KMS-11 (cell line): Measurements from ENCODE around the gene SCLY.

Experiments
- H2AFZ ChIP-seq: fragments of 200-600 bp; sonication (generic); 2 replicates; pipeline ENCODE4 v1.6.1; 2016; ENCODE audit warnings: antibody characterized with exemption, mixed run types, low read depth
- H3K27ac ChIP-seq: fragments of 200-600 bp; sonication (generic); 2 replicates; pipeline ENCODE4 v1.6.1; 2016; ENCODE audit warnings: mild to moderate bottlenecking, mixed run types
- H3K27me3 ChIP-seq: fragments of 200-600 bp; sonication (generic); 2 replicates; pipeline ENCODE4 v1.6.1; 2017; ENCODE audit warnings: mild to moderate bottlenecking, low read depth, mixed run types, moderate library complexity; ENCODE audit not compliant: insufficient read depth
- H3K36me3 ChIP-seq: fragments of 200-600 bp; sonication (generic); 2 replicates; pipeline ENCODE4 v1.6.1; 2017; ENCODE audit warnings: mild to moderate bottlenecking, mixed run types; ENCODE audit not compliant: insufficient read depth
- H3K4me1 ChIP-seq: fragments of 200-600 bp; sonication (generic); 2 replicates; pipeline ENCODE4 v1.6.1; 2016; ENCODE audit warnings: mild to moderate bottlenecking, low read depth, mixed run types; ENCODE audit not compliant: poor library complexity, severe bottlenecking
- H3K4me2 ChIP-seq: fragments of 200-600 bp; sonication (generic); 2 replicates; pipeline ENCODE4 v1.7.0; 2016; ENCODE audit warnings: mild to moderate bottlenecking, mixed run types
- H3K4me3 ChIP-seq: fragments of 200-600 bp; sonication (generic); IDR thresholded peaks from 2 replicates; pipeline ENCODE4 v1.6.1; 2017; ENCODE audit warnings: low read depth, low read length, mixed read lengths; ENCODE audit not compliant: insufficient read depth
- H3K79me2 ChIP-seq: fragments of 200-600 bp; sonication (generic); 2 replicates; pipeline ENCODE4 v1.6.1; 2016; ENCODE audit warnings: low read depth, mixed run types; ENCODE audit not compliant: insufficient read depth
- H3K9ac ChIP-seq: fragments of 200-600 bp; sonication (generic); 2 replicates; pipeline ENCODE4 v1.6.1; 2016; ENCODE audit warnings: mild to moderate bottlenecking, mixed run types
- H4K20me1 ChIP-seq: fragments of 200-600 bp; sonication (generic); 2 replicates; pipeline ENCODE4 v1.6.1; 2016; ENCODE audit warnings: mild to moderate bottlenecking, mixed run types; ENCODE audit not compliant: insufficient read depth
- TF ChIP-seq, protein P1 (sequence below): fragments of 200-600 bp; sonication (generic); conservative IDR thresholded peaks from 2 replicates; pipeline ENCODE4 v1.6.1; 2017; ENCODE audit warnings: low read depth, mild to moderate bottlenecking, antibody characterized with exemption, low read length, moderate library complexity, mixed read lengths

SCLY gene

DNA sequence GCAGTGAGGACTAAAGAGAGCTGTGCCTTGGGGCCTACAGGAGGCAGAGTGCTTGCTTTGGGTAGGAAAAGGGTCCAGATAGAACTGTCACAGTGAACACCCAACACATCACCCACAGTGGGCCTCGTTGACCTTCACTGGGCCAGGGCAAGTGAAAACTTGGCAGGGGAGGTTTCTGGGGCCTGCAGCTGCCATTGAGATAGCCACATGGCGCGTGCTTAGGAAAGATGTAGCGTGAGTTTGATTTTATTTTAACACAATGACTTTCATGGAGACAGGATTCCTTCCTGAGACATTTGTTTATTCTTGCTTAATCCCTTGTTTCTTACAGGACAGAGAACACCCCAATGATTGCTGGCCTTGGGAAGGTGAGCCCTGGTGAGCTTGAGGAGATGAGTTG lies 30.1 kb downstream of the SCLY start:
- Histone ChIP-seq H4K20me1 (no peaks in the 10 kb centered on the region), H3K9ac (no peak overlapping the region), H3K79me2 (no peaks in the 10 kb centered on the region), H3K4me3 (no peak overlapping the region), H3K27me3 (no peaks in the 10 kb centered on the region), H3K4me1 (no peaks in the 10 kb centered on the region), H2AFZ (no peak overlapping the region), H3K36me3 (no peaks in the 10 kb centered on the region), H3K27ac (no peak overlapping the region), H3K4me2 (no peak overlapping the region)
- TF ChIP-seq, protein P1, sequence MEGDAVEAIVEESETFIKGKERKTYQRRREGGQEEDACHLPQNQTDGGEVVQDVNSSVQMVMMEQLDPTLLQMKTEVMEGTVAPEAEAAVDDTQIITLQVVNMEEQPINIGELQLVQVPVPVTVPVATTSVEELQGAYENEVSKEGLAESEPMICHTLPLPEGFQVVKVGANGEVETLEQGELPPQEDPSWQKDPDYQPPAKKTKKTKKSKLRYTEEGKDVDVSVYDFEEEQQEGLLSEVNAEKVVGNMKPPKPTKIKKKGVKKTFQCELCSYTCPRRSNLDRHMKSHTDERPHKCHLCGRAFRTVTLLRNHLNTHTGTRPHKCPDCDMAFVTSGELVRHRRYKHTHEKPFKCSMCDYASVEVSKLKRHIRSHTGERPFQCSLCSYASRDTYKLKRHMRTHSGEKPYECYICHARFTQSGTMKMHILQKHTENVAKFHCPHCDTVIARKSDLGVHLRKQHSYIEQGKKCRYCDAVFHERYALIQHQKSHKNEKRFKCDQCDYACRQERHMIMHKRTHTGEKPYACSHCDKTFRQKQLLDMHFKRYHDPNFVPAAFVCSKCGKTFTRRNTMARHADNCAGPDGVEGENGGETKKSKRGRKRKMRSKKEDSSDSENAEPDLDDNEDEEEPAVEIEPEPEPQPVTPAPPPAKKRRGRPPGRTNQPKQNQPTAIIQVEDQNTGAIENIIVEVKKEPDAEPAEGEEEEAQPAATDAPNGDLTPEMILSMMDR, result no peak

- H3K4me3 ChIP-seq, result no peak overlapping the region
- H3K4me2 ChIP-seq, result no peak overlapping the region
- no peaks in the 10 kb centered on the region for H4K20me1 ChIP-seq
- H3K4me1 ChIP-seq, result no peaks in the 10 kb centered on the region
- H3K9ac ChIP-seq, result no peak overlapping the region
- no peaks in the 10 kb centered on the region for H3K36me3 ChIP-seq
- no peak overlapping the region for H2AFZ ChIP-seq
- H3K27me3 ChIP-seq, result no peaks in the 10 kb centered on the region
- H3K27ac ChIP-seq, result no peak overlapping the region
- TF ChIP-seq, protein P1, result no peak
- H3K79me2 ChIP-seq, result no peaks in the 10 kb centered on the region
Measured at GRCh38 chr2:238091436-238092060, 30.7 kb downstream of the SCLY start.

DNA sequence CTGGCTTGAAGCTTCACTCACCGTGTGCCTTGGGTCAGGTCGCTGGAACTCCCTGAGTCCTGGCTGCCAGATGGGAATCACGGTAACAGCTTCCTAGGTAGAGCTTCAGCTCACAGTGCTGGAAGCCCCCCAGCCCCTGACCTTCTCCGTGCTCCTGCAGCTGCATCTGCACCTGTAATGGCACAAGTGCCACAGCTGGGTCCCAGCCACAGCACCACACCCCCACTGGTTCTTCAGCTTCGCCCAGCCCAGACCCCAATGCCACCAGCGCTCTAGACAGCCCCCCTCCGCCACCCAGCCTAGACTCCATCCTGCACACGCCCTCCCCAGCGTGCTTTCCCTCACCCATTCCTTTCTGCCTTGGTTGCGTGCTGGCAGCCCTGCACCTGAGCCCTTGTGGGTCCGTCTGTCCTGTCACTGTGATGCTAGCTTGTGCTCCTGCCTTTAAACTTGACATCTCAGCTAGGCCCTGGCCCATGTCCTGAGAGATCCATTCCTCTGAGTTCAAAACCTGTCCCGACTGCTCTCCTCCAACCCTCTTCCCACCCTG lies 31.8 kb downstream of the SCLY start:
- H3K9ac ChIP-seq, result no peak overlapping the region
- no peaks in the 10 kb centered on the region for H3K79me2 ChIP-seq
- H3K27ac ChIP-seq, result no peak overlapping the region
- no peak overlapping the region for H2AFZ ChIP-seq
- H3K4me3 ChIP-seq, result no peak overlapping the region
- no peaks in the 10 kb centered on the region for H3K4me1 ChIP-seq
- H3K4me2 ChIP-seq, result no peak overlapping the region
- no peaks in the 10 kb centered on the region for H4K20me1 ChIP-seq
- H3K36me3 ChIP-seq, result no peaks in the 10 kb centered on the region
- TF ChIP-seq, protein P1, result no peak
- H3K27me3 ChIP-seq, result no peaks in the 10 kb centered on the region

DNA sequence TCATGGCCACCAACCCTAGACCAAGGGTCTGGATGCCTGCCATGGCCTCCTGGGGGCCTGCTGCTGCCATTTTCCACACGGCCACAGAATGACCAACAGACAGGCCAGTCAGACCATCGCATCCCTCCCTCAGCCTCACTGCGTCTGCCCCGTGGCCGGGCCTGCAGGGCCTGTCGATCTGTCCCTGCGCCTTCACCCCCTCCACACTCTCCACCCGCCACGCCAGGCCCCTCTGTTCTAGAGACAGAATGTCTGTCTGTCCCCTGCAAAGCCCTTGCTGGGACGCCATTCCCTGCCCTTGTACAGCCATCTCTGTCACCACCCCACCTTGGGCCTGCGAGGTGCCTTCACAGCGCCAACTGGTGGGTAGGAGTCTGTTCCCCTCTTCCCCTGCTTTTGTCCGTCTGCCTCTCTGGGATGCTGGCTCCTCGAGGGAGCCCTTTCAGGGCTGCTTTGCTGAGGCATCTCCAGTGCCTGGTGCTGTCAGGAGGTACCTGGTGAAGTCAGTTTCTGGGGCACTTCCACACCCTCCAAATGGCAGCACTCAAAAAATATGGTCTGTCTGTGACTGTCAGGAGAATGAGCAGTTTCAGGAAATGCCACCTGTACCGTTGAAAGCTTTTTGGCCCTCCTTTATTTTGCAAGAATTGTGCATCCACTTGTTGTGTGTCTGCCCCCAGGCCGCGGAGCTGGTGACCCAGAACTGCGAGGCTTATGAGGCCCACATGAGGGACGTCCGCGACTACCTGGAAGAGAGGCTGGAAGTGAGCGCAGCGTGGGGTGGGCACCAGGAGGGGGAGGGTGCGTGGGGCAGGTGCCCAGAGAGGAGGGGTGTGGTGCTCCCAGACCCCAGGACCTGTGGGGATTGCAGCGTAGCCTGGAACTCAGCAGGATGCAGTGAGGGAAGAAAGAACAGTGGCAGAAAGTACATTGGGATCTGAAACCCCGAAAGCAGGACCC lies 32.7 kb downstream of the SCLY start:
- Histone ChIP-seq H3K9ac (no peak overlapping the region), H3K4me2 (no peak overlapping the region), H2AFZ (no peak overlapping the region), H4K20me1 (no peaks in the 10 kb centered on the region), H3K4me3 (no peak overlapping the region), H3K36me3 (no peaks in the 10 kb centered on the region), H3K79me2 (no peaks in the 10 kb centered on the region), H3K27me3 (no peaks in the 10 kb centered on the region), H3K4me1 (no peaks in the 10 kb centered on the region), H3K27ac (no peak overlapping the region)
- TF ChIP-seq, protein P1, result no peak
